Measurements from ENCODE around the gene COL27A1.

COL27A1 gene

DNA sequence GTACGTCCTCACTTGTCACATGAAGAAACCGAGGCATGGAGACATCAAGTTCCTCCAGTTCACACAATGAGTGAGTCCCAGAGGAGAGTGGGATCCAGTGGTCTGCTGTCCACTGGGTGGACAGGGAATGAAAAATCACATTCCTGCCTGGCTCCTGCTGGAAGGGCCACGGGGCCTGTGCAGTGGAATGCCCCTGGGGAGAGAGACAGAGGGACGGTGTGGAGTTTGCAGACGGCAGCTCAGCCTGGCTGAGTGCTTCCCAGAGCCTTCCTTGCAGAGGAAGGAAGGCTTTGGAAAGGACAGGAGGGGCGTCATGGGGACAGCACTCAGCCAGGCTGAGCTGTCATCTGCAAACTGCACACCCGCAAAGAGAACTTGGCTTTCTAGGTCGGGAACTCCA is 74.7 kb downstream of the COL27A1 start:
- DNase-seq = no peak

GRCh38 chr9:114231273-114231672 is 75.9 kb downstream of the COL27A1 start:
- no peak for DNase-seq

GRCh38 chr9:114231719-114232449 is 76.5 kb downstream of the COL27A1 start:
- DNase-seq = no peak

GRCh38 chr9:114233491-114234185 is 78.3 kb downstream of the COL27A1 start:
- DNase-seq = no peak

DNA sequence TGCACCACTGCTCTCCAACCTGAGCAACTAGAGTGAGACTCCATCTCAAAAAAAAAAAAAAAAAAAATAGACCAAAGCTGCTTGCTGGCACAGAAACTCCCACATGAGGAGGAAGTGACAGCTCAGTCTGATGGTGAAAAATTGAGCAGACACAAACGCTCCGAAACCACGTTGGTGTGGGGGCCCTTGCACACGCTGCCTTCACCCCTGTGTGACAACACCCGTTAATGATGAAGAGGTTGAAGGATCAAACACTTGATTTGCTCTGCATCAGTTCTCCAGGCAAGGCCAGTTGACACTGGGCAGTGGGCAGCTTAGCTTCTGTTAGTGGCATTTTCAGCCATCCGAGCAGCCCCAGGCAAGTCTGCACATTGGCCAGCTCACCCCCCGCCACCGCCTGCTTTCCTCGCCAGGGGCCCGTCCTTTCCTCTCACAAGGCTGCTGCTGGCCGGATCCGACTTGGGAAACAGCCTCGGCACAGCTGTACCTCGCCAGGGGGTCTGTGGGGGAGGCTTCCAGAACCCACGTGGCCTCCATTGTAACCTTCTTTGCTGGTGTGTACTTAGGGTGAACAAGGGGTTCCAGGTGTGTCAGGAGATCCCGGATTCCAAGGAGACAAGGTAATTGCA is 79.8 kb downstream of the COL27A1 start:
- DNase-seq = no peak

DNA sequence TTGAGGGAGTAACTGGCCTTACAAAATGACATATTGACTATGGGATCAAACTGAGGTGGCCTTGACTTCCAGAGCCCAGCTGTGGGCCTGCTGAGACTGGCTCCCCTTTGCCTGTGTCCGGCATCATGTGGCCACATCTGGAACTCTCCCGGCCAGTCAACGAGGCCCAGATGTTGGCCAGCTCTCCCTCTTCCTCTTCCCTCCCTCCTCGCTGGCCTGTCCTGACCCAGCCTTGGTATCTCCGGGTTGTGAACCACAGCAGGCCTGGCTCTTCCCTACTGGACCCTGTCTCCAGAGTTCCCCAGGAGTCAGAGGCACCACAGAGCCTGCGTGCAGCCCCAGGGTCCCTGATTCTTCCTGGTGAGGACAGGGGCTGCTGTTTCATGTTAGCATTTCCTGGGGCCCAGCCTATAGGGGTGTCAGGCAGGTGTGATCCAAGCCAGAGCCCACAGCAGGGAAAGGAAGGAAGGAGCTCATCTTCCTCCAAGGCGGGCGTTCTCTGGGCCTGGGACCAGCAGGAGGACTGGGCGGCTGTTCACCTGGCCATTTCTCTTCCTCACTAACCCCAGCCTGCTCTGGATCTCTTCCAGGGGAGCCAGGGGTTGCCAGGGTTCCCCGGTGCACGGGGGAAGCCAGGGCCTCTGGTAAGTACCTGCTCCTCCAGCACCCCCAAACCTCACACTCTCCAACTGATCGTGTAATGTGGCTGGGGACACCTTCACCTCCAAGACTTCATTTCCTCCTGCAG is 81.2 kb downstream of the COL27A1 start:
- DNase-seq = no peak

DNA sequence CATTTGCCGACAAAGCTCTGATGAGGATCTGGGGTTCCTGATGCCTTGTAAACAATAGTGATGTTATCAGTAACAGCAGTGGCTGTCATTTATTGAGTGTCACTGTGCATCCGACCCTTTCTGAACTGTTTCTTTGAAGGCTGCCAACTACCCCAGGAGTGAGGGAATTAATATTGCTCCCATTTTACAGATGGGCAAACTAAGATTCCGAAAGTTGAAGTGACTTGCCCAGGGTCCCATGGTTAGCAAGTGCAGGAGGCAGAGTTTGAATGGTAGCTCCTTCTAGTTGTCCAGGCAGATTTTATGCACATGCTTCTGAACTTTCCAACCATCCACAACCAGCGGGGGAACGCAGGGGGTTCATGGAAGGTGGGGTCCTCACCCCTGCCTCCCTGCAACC is 81.9 kb downstream of the COL27A1 start:
- no peak for DNase-seq

GRCh38 chr9:114237781-114238180 is 82.4 kb downstream of the COL27A1 start:
- no peak for DNase-seq

GRCh38 chr9:114238472-114238871 is 83.1 kb downstream of the COL27A1 start:
- DNase-seq = no peak

- DNase-seq = peak; percentile 81
Measured at GRCh38 chr9:114238891-114239875, 83.8 kb downstream of the COL27A1 start.

- no peak for DNase-seq
Measured at GRCh38 chr9:114240216-114240615, 84.9 kb downstream of the COL27A1 start.

- peak; percentile 32 for DNase-seq
Measured at GRCh38 chr9:114240647-114241558, 85.6 kb downstream of the COL27A1 start.

- no peak for DNase-seq
Measured at GRCh38 chr9:114242837-114243236, 87.5 kb downstream of the COL27A1 start.

GRCh38 chr9:114243240-114243639 is 87.9 kb downstream of the COL27A1 start:
- no peak for DNase-seq

- no peak for DNase-seq
Measured at GRCh38 chr9:114244570-114244969, 89.2 kb downstream of the COL27A1 start.

DNA sequence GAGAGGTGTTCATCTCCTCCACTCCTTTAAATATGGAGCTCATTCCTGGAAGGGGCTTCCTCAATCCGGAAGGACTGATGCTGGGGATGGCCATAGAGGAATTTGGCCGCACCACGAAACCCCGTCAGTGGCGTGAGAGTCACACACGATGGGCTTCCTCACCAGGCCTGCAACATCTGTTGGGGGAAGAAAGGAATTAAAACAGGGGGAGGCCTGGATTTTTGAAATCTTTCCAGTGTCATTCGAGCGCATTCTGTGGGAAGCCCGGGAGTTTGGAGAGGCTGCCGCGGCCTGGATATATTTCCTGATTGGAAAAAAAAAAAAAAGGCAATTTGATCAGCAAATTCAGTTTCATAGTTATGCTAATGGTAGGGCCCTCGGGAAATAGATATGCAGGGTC is 91.2 kb downstream of the COL27A1 start:
- DNase-seq = no peak

- no peak for DNase-seq
Measured at GRCh38 chr9:114247077-114247476, 91.7 kb downstream of the COL27A1 start.

DNA sequence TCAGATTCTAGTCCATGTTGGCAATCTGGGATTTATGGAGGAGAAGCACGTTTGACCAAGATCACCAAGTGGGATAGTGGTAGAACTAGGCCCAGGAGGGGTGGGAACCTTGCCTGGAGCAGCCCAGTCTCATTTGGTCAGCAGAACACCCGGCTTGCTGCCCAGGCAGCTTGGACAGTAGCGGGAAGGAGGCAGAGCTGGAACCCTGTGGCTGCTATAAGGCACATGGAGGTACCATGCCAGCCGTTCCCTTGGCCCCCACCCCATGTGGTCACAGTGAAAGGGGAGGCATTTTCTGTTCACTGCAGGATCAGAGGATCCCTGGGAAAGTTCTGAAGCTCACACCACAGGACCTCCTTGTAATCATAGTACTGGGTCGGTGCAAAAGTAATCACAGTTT is 92.2 kb downstream of the COL27A1 start:
- DNase-seq = no peak

DNA sequence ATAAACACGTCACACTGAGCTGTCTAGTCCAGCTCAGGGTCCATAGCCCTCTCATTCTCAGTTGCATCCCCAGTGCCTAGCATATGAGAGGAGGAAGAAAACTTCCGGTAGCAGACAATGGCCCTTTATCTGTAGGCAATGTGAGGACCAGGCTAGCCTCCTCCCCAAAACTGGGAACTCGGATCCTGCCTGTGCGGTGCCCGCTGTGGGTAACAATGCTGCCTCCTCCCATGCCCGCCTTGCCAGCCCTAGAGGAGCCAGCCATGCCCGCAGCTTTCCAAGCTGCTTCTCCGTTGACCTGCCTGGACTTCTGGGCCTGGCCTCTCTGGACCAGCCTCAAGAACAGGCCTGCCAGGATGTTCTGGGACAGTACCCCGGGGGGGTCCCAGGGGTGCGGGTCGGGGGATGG is 93.0 kb downstream of the COL27A1 start:
- no peak for DNase-seq

DNA sequence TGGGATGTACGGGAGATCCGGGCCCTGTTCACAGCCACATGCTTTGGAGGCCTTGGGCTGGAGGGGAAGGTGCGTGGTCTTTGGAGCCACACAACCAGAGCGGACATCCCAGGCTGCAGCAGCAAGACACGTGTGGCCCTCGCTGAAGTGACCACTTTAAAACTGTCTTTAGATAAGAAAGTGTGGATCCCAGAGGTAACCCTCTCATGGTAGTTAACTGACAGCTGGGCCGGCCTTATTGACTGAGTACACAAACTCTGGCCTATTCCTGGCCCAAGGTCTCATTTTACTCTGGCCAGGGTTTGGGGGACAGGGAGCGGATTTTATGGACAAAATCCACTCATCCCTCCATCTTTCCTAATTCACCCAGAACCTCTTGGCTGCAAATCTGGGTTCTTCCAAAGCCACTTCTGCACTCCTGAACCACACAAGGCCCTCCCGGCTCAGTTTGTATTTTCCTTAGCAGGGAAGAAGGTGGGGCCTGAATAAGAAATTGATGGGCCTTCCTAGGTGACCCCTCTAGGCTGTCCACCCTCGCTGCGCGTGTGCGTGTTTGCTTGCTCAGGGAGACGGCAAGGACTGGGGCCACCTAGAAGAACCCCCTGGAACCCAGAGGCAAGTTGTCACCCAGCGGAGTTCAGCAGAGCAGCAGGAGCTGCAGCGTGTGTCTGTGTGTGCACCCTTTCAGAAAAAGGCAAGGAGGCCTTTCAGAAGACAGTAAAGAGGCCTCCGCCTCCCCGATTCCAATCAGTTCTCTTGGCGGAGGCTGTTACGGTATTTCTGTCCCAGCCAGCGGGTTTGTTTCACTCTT is 94.3 kb downstream of the COL27A1 start:
- no peak for DNase-seq
